Loucy (cell line): ENCODE measurements around the gene CRYBG2.

ENCODE experiments used
- EZH2phosphoT487 ChIP-seq: fragments of 200-600 bp; IDR thresholded peaks from 2 replicates; pipeline ENCODE4 v1.6.1; 2018; ENCODE audit warnings: antibody characterized with exemption, mild to moderate bottlenecking, moderate library complexity, borderline replicate concordance
- TF ChIP-seq, protein P1 (sequence below): fragments of 200-600 bp; sonication (generic); conservative IDR thresholded peaks from 2 replicates; pipeline ENCODE4 v1.5.1; 2014; ENCODE audit warnings: mild to moderate bottlenecking, antibody characterized with exemption, low read length

DNA sequence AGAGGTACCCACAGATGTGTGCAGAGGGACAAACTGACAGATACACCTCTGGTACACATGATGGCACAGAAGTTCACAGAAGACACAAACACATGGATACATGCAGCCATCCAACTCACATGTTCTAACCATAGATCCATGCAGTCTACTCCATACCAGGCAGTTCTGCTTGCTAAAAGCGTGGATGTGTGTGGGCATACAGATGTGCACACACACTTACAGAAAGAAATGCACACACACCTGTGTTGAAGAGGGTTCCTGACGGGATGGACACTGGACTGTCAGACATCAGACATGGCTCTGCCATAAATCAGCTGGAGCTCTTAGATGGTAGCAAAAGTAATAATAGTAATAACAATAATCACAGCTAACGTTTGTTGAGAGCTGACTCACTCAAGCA lies 29.4 kb downstream of the CRYBG2 start:
- TF ChIP-seq, protein P1, sequence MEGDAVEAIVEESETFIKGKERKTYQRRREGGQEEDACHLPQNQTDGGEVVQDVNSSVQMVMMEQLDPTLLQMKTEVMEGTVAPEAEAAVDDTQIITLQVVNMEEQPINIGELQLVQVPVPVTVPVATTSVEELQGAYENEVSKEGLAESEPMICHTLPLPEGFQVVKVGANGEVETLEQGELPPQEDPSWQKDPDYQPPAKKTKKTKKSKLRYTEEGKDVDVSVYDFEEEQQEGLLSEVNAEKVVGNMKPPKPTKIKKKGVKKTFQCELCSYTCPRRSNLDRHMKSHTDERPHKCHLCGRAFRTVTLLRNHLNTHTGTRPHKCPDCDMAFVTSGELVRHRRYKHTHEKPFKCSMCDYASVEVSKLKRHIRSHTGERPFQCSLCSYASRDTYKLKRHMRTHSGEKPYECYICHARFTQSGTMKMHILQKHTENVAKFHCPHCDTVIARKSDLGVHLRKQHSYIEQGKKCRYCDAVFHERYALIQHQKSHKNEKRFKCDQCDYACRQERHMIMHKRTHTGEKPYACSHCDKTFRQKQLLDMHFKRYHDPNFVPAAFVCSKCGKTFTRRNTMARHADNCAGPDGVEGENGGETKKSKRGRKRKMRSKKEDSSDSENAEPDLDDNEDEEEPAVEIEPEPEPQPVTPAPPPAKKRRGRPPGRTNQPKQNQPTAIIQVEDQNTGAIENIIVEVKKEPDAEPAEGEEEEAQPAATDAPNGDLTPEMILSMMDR = no peak
- TF ChIP-seq EZH2phosphoT487 = no peak
